ENCODE results near the gene MYOC. TPM values are rescaled to one million over a fixed set of nuclear protein-coding genes. Genes with fewer than 3 reads are reported as not detected.
A peak's percentile ranks its signal among the peaks of the same experiment; 100 is the strongest.

The MYOC gene
- total and polyA plus RNA-seq, 2 experiments from 2014 or later: not detected

DNA sequence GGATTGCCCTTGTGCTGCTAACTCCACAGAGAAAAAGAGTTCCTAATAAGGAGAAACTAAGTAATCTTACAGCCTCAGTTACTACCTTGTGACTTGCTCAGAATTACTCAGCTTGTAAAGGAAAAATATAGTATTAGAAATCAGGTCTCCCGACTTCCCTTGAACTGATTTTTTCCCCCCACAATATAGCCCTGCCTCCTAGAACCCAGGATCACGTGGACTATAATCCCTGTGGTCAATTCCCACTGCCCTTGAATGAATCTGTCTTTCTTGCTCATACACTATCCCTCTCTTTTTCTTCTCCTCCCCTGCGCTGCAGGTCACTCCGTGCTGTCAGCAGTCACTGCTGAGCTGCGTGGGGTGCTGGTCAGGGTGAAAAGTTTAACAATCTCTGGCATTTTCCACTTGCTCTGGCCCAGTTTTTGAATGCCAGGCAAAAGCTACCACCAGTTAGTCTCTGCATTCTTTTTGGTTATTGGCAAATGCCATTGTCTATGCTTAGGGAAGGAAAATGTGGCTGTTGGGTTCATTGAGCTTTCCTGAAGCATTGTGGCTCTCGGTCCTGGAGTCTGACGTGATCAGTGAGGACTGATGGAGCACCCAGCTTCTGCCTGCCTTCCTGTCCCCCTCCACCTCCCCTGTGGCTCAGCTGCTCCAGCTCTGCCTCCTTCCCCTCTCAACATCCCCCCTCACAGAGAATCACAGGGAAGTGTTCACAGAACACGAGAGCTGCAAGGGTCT lies 1.9 kb upstream of the MYOC start:
- DNase-seq (ENCODE audit: low spot score): no peak
- H3K9me2 ChIP-seq (replicated peaks; ENCODE audit: insufficient read depth): no peaks in the 10 kb centered on the region
- no peaks in the 10 kb centered on the region for H3K79me2 ChIP-seq
- no peaks in the 10 kb centered on the region for H3K9me3 ChIP-seq (ENCODE audit: low read depth)
- peak overlapping the region; percentile 34 for H3K4me2 ChIP-seq
- H3K4me1 ChIP-seq (ENCODE audit: insufficient read depth): peaks cover 22% of the 10 kb centered on the region
- no peak overlapping the region for H3K4me3 ChIP-seq
- no peak for TF ChIP-seq EZH2 (IDR thresholded peaks at IDR 0.05; ENCODE audit: borderline replicate concordance)
- TF ChIP-seq, protein P1, sequence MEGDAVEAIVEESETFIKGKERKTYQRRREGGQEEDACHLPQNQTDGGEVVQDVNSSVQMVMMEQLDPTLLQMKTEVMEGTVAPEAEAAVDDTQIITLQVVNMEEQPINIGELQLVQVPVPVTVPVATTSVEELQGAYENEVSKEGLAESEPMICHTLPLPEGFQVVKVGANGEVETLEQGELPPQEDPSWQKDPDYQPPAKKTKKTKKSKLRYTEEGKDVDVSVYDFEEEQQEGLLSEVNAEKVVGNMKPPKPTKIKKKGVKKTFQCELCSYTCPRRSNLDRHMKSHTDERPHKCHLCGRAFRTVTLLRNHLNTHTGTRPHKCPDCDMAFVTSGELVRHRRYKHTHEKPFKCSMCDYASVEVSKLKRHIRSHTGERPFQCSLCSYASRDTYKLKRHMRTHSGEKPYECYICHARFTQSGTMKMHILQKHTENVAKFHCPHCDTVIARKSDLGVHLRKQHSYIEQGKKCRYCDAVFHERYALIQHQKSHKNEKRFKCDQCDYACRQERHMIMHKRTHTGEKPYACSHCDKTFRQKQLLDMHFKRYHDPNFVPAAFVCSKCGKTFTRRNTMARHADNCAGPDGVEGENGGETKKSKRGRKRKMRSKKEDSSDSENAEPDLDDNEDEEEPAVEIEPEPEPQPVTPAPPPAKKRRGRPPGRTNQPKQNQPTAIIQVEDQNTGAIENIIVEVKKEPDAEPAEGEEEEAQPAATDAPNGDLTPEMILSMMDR (IDR thresholded peaks at IDR 0.05; ENCODE audit: poor library complexity): no peak
- no peak for TF ChIP-seq EZH2phosphoT487 (IDR thresholded peaks at IDR 0.05; ENCODE audit: low read depth, severe bottlenecking, unreplicated experiment)
- H3K27ac ChIP-seq: peak overlapping the region; percentile 87
- no peaks in the 10 kb centered on the region for H4K20me1 ChIP-seq (ENCODE audit: insufficient read depth, poor library complexity, severe bottlenecking)
- H3K36me3 ChIP-seq (replicated peaks; ENCODE audit: insufficient read depth, low read depth): no peaks in the 10 kb centered on the region
- no peaks in the 10 kb centered on the region for H3K27me3 ChIP-seq
- H2AFZ ChIP-seq: peak overlapping the region; percentile 43
- WGBS (ENCODE audit: low lambda C conversion rate, missing lambda C conversion rate): 56% methylated on average over 8 of the region's 8 CpGs

- DNase-seq (ENCODE audit: low spot score): no peak
- no peaks in the 10 kb centered on the region for H3K9me3 ChIP-seq (ENCODE audit: low read depth)
- H3K4me1 ChIP-seq (ENCODE audit: insufficient read depth): peaks cover 22% of the 10 kb centered on the region
- H3K27ac ChIP-seq: peak overlapping the region; percentile 87
- no peaks in the 10 kb centered on the region for H3K36me3 ChIP-seq (replicated peaks; ENCODE audit: insufficient read depth, low read depth)
- no peaks in the 10 kb centered on the region for H3K79me2 ChIP-seq
- no peaks in the 10 kb centered on the region for H4K20me1 ChIP-seq (ENCODE audit: insufficient read depth, poor library complexity, severe bottlenecking)
- peak overlapping the region; percentile 43 for H2AFZ ChIP-seq
- no peak overlapping the region for H3K4me3 ChIP-seq
- WGBS (ENCODE audit: low lambda C conversion rate, missing lambda C conversion rate): 69% methylated on average over 1 of the region's 1 CpG
- H3K4me2 ChIP-seq: peak overlapping the region; percentile 34
- TF ChIP-seq, protein P1 (IDR thresholded peaks at IDR 0.05; ENCODE audit: poor library complexity): no peak
- TF ChIP-seq EZH2 (IDR thresholded peaks at IDR 0.05; ENCODE audit: borderline replicate concordance) (no peak), EZH2phosphoT487 (IDR thresholded peaks at IDR 0.05; ENCODE audit: low read depth, severe bottlenecking, unreplicated experiment) (no peak)
- no peaks in the 10 kb centered on the region for H3K27me3 ChIP-seq
- H3K9me2 ChIP-seq (replicated peaks; ENCODE audit: insufficient read depth): no peaks in the 10 kb centered on the region
Measured at GRCh38 chr1:171653796-171654195, 1.3 kb upstream of the MYOC start.

DNA sequence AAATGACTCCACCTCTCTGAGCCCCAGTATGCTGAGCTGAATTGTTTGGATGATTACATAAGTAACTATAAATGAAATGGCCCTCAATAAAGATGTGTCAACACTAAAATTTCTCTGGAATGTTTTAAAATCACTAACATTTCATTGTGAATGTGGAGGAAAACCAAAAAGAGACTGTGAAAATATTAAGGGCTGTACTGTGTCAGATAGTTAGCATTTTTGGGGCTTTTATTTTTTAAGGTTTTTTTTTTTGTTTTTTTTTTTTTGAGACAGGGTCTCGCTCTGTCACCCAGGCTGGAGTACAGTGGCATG lies 6.3 kb downstream of the MYOC start:
- no peaks in the 10 kb centered on the region for H3K36me3 ChIP-seq (replicated peaks; ENCODE audit: insufficient read depth, low read depth)
- no peaks in the 10 kb centered on the region for H3K9me3 ChIP-seq (ENCODE audit: low read depth)
- H3K27me3 ChIP-seq: no peaks in the 10 kb centered on the region
- no peak overlapping the region for H2AFZ ChIP-seq
- no peak for DNase-seq (ENCODE audit: low spot score)
- no peaks in the 10 kb centered on the region for H4K20me1 ChIP-seq (ENCODE audit: insufficient read depth, poor library complexity, severe bottlenecking)
- no peaks in the 10 kb centered on the region for H3K79me2 ChIP-seq
- WGBS (ENCODE audit: low lambda C conversion rate, missing lambda C conversion rate): 100% methylated on average over 1 of the region's 1 CpG
- no peak overlapping the region for H3K4me3 ChIP-seq
- no peak for TF ChIP-seq EZH2phosphoT487 (IDR thresholded peaks at IDR 0.05; ENCODE audit: low read depth, severe bottlenecking, unreplicated experiment)
- TF ChIP-seq, protein P1 (IDR thresholded peaks at IDR 0.05; ENCODE audit: poor library complexity): no peak
- TF ChIP-seq EZH2 (IDR thresholded peaks at IDR 0.05; ENCODE audit: borderline replicate concordance): no peak
- no peaks in the 10 kb centered on the region for H3K9me2 ChIP-seq (replicated peaks; ENCODE audit: insufficient read depth)
- no peak overlapping the region for H3K4me2 ChIP-seq
- H3K4me1 ChIP-seq (ENCODE audit: insufficient read depth): peaks cover 4% of the 10 kb centered on the region
- no peak overlapping the region for H3K27ac ChIP-seq
